DMS53 treated with DMSO at 0.1 percent for 48 hours (cell line): ENCODE data around the gene PLCB4.
"Not testable (repeated sequence)": the region's sequence is repeated elsewhere in the genome, so short reads cannot be mapped to it uniquely, and the experiment has no call there.

Experiments used
- DNase-seq: peaks from one replicate; lab custom pipeline; 2025; ENCODE audit not compliant: unreplicated experiment; lab: John Stamatoyannopoulos, UW

Gene PLCB4

DNA sequence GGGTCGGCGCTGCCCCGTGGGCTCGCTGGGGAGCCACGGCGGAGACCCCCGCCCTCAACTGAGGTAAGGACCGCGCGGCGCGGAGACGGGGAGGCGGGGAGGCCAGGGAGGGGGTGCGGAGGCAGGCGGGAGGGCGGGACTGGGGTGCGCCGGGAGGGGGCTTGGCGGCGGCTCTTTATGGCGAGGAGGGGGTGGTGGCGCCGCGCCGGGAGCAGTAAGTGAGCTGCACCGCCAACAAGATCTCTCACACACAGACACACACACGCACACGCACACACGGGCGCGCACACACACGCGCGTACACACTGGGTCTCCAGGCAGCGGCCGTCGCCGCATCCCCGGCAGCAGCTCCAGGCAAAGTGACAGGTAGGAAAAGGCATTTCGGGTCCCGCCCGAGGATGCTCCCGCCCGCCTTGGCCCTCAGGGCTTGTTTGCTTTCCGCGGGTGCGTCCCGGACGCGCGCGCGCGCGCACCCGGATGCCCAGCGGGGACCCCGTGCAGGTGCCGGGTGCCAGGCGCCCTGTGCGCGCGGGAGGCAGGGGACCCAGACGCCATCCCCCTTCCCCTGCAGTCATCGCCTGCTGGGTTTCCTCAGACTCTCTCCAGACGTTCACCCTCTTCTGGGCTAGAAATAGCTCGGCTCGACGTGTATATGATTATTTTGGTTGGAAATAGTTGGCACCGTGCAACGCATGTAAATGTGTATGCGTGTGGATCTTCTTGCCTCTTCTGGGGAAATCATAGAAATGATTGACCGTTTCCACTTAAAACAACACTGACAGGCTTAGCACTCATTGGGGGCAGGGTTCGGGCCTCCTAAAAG, at the start of gene PLCB4:
Gene PLCB4, plus strand, starts transcription at position 247 of the 823 bp plus-strand sequence. CDS start 238,728 bp downstream, outside the sequence.
- peak; percentile 38 for DNase-seq

DNA sequence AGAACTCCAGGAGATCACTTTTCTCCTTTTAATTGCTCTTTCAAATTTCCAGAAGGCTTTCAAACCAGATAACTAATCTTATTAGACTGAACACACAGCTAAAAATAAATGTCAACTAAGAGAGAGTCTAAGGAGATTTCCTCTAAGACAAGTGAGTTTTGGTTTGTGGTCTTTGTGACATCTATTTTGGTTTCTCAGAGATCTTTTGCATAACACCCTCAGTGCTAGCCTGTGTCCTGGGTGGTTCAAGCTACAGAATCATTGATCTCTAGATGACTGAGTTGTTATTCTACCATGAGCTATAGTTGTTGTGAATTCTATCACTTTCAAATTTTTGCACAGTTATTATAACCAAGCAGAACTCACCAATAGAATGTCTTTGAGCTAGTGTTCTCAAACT, 49.1 kb upstream of the PLCB4 start:
- no peak for DNase-seq

DNA sequence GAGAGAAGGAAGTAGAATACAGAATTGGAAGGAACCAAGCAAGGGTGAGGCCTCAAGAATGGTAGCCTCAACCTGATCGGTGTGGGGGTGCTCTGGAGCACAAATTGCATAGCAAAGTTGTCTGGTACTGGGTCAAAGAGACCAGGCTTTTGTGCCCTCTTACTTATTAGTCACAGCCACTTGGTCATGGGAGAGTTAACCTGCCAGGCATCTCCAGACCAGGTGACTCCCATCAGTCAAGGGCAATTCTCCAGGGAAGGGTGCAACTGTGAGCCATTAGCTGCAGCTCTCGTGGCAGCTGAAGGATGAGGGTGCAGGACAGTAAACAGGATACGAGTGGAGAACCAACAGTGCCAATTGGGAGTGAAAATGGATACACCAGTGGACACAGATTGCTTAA, 47.7 kb upstream of the PLCB4 start:
- DNase-seq = peak; percentile 82

DNA sequence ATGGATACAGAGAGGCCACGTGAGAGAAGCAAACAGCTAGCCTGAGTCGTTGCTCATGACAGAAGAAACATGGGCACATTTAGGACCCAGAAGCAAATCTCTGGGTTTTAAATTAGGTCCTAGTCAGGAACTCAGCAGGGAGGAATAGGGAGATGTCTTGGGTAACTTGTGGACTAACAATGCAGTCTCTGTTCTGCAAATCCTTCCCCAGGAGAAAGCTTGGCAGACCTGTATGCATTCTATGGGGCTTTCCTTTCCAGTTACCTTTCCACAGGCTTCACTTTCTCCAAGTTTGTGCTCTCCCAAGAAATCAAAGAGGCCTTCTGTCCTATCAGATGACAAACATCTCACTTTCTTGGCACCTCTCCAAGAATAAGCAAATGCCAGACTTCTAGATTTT, 47.2 kb upstream of the PLCB4 start:
- no peak for DNase-seq

DNA sequence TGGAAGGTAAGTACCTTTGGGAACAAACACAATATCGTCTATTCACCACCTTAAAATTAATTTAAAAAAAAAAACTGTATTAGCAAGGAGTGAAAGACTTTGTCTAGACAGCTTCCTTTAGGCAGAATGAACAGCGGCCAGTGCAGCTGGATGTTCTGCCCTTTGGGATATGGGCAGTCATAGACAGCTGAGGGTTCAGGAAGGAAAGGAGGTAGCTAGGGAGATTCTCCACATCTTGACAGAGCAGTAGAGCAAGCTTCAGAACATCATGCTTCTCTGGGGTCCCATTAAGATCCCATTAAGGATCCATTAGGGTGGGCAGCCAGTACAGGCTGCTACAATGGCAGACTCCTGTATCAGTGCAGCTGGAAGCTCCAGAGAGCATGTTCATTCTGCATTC, 46.5 kb upstream of the PLCB4 start:
- no peak for DNase-seq

DNA sequence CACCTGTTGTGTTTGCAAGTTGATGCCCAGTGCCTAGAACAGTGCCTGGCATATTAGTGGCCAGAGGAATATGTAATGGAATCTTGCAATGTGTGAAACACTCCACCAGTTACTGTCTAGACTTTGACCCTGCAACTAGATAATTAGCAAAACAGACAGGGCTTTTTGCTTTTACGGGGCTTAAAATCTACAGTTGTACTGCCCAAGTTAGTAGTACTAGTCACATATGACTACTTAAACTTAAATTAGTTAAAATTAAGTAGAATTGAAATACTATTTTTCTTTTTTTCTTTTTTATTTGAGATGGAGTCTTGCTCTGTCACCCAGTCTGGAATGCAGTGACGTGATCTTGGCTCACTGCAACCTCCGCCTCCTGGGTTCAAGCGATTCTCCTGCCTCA, 44.3 kb upstream of the PLCB4 start:
- no peak for DNase-seq

DNA sequence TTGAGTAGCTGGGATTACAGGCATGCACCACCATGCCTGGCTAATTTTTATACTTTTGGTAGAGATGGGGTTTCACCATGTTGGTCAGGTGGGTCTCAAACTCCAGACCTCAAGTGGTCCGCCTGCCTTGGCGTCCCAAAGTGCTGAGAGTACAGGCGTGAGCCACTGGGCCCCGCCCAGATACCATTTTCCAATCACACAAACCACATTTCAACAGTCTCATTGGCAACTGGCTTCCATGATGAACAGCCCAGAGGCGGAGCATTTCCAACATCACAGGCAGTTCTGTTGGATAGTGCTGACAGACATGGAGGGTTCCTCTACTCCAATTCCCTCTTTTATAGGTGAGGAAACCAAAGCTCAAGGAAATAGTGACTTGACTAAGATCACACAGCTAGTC, 43.9 kb upstream of the PLCB4 start:
- DNase-seq = no peak

DNA sequence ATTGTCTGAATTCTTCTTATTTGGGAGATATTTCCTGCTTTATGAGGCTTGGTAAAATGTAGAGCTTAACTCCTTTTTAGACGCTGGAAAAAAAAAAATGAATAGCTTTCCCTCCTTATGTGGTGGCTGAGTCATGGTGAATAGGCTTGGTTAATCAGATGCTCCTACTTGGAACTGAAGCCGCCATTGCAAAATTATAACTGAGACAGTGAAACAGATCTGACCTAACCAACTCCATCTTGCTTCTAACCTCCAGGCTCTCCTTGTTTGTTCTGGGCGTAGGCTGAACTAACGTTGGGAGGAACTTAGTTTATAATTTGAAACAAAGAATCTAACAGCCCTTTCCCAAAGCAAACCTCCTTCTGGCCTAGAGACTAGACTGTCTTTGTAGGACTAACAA, 43.2 kb upstream of the PLCB4 start:
- no peak for DNase-seq

DNA sequence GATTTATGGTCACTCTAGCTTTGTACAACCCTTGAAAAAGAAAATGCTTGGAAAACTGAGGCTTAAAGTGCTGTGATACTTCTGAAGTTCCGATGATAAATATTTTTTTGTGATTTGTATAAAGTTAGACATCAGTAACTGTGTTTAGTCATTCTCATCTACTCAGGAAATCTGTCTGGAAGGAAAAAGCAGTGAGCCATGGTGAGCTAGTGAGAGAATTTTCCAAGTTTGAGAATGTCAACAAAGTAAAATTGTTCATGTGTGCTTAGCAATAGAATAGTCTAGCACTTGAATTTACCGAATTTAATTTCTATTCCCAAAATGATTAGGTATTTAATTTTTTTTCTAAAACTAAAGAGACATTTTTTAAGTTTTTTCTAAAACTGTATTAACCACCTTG, 41.3 kb upstream of the PLCB4 start:
- DNase-seq = no peak

DNA sequence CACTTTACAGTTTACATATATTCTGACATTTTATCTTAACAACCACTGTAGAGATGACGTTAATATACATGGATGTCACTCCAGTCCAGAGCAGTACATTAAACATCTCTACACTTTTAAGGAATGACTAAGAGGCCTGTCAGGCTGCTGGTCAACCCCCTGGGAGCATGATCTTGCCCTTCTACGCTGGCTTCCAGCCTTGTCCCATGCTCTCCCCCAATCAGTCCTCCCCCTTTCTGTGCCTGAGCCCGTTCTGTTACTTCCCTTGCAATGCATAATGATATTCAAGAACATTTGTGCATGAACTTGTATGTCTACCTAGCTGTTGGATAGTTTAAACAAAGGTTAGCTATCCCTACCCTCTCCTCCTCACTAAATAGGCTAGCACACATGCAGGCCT, 40.5 kb upstream of the PLCB4 start:
- DNase-seq = no peak

DNA sequence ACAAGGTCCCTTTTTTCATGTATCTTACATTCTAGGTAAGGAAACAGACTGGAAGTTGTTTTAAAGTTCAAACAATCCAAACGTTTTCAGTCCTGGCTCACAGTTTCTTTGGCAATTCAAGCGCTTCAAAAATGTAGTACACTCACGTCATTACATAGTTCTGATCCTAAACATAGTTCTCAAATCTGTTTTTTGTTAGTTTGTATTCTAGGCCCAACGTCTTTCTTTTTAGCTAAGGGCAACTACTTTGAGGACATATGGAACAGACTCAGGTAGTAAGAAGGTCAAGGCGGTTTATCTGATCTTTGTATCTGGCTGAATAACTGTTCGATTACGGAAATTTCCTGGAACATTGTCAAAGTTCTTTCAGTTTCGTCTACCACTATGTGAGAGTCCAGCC, 36.9 kb upstream of the PLCB4 start:
- no peak for DNase-seq

DNA sequence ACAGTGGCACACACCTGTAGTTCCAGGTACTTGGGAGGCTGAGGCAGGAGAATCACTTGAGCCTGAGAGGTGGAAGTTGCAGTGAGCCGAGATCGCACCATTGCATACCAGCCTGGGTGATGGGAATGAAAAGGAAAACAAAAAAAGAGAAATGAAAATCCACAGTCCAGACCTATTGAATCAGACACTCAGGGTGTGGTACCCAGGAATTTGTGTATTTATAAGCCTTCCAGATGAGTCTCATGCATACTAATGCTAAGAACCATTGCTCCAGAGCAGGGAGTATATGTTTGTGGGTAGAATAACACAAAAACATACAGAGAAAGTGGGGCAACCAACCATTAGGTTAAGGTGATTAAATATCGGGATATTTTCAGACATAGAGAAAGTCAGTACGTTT, 36.1 kb upstream of the PLCB4 start:
- no peak for DNase-seq

DNA sequence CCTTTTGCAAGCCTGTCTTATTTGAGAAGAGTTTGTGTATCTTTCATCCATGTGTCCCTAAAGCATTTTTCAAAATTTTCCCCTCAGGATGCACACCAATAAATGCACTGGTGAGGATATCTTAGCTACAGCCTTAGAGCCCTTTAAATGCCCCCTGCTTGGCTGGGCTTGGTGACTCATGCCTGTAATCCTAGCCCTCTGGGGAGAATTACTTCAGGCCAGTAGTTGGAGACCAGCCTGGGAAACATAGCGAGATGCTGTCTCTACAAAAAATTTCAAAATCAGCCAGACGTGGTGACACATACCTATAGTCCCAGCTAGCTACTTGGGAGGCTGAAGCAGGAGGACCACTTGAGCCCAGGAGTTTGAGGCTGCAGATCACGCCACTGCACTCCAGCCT, 33.8 kb upstream of the PLCB4 start:
- DNase-seq = no peak

DNA sequence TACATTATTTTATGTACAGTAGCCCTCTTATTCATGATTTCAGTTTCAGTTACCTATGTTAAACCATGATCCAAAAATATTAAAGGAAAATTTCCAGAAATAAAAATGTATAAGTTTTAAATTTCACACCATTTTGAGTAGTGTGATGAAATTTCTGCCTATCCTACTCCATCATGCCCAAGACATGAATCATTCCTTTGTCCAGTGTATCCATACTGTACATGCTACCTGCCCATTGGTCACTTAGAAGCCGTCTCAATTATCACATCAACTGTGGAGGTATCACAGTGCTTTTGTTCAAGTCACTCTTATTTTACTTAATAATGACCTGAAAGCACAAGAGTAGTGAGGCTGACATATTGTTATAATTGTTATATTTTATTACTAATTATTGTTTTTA, 32.3 kb upstream of the PLCB4 start:
- DNase-seq = no peak

DNA sequence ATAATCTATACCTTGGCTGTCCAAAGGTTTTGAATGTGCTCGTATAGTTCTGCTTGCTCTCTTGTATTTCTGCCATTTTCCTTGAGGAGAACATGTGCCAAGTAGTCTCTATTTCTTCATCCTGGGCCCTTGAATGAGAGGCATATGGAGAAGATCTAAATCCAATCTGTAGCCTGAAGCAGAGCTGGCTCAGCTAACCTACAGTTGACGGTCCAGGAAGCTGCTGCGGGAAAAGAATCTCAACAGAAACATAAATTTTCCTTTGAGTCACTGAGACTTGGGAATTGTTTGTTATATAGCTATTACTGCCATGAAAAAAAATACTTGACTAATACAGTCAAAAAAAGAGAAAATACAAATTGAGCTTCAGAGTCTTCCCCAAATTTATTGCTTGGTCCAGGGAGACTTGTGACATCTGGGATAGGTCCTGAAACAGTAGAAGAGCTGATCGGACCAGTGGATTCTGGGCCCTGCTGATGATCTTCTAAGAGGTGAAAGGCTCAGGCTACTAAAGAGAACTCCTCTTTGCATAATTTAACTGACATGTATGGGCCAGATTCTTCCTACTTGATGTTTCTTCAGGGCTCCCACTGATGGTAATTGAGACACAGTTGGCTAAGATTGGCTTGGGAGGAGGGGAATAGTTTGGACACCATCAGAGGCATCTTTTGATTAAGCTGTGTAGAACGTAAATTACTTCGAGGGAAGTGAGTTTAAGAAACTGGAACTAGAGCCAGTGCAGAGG, 29.9 kb upstream of the PLCB4 start:
- no peak for DNase-seq

DNA sequence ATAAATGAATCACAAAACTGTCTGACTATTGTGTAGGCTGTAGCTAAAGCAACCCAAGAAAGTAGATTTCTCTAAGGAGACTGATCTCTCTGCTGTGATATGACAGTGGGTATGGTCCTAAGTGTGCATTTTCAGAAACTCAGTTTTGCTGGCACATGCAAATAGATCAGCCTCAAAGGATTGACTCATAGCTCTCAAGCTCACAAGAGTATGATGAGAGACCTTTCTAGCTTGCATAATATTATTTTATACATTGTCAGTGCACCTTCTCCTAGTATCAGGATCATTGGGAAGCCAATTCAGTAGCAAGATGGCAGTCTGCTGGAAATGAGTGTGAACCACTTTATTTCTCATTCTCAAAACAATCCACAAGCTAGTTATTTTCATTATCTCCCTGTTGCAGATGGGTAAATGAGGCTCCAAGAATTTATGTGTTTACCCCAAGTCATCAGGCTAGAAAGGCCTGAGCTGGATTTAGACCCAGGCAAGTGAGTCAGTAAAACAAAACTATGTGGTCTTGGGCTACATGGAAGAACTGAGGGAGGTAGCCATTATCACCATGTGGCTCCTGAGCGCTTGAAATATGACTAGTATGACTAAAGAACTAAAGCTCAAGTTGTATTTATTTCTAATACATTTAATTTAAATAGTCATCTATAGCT, 27.9 kb upstream of the PLCB4 start:
- DNase-seq = no peak

DNA sequence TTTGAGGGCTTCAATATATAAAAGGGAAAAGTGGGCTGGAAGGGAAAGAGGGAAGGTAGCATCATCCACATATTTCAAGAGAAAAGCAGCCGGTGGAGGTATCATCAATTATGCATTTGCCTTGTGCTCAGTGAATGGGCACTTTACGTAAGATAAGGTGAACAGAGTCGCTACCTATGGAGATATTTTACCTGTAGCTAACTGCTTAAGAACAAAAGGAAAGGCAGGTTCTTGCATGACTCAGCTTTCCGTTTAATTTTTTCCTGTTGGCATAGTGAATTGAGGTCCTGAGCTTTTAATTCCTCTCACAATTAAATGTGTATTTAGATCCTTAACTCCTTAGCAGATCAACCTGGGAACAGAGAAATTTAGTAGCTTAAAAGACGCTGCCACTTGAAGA, 25.5 kb upstream of the PLCB4 start:
- no peak for DNase-seq

DNA sequence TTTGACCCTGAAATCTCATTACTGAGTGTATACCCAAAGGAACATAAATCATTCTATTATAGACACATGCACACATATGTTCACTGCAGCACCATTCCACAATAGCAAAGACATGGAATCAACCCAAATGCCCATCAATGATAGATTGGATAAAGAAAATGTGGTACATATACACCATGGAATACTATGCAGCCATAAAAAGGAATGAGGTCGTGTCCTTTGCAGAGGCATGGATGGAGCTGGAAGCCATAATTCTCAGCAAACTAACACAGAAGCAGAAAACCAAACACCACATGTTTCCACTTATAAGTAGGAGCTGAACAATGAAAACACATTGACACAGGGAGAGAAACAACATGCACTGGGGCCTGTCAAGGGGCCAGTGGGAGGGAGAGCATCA, 21.0 kb upstream of the PLCB4 start:
- DNase-seq = not testable (repeated sequence)

DNA sequence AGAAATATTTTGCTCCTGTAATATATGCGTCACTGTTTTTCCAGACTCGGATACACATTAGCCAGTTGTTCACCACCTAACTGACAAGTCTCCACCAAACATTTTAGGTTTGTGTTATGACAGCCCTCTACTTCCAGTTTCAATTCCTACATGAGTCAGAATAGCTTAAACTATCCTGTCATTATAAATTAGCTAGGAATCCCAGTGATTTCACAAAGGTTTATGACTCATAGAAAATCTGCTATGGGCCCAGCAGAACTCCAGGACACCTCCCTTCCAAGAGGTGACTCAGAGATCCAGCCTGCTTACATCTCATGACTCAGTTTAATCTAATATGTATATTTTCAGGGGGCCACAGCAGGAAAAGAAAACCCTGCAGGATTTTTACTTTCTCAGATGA, 17.4 kb upstream of the PLCB4 start:
- DNase-seq = no peak

DNA sequence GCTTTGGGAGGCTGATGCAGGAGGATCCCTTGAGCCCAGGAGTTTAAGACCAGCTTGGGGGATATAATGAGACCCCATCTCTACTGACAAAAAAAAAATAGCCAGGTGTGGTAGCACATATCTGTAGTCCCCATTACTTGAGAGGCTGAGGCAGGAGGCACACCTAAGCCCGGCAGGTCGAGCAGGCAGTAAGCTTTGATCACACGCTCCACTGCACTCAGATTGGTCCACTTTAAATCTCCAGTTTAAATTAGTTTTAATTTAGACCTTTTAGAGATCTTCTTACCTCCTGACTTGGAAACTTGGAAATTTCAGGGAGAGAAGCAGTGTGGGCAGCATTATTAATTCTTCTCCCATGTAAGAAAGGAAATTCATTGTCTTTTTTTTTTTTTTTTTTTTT, 16.8 kb upstream of the PLCB4 start:
- DNase-seq = no peak

DNA sequence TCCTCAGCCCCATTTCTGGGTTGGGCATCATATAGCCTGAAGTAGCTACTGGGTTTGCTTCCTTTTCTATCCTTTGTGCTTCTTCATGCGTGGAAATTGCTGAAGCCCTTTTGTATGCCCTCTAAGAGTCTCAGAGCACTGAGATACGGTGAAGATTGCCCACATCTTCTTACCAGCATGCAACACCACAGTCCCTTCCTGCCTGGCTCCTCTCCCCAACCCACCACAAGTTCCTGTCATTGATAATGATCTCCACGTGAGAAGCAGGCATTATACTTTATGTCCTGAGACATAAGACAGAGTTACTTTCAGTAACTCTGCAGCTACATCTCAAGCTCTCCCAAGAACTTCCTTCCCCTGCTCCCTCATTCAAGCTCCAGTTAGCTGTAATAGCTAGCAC, 15.8 kb upstream of the PLCB4 start:
- DNase-seq = no peak

DNA sequence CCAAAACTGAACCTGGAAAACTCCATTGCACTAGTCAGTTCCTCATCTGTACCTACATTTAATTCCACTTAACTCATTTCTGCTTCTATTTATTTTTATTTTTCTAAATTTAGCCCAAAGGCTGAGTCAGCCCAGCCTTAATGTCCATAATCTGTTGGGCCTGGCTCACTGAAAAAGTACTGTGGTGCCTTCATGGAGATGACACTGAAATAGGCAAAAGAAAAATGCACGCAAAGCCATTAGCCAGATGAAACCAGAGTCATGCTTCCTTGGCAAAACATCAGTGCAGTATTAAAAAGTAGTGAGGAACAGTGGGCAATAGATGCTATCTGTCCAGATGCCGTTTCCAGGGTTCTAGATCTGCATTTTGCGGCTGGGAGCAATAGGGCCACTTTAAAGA, 14.7 kb upstream of the PLCB4 start:
- no peak for DNase-seq
